ENCODE data around the gene SH2D3A. TPM values are rescaled to one million over a fixed set of nuclear protein-coding genes. Genes with fewer than 3 reads are reported as not detected.
A peak's percentile ranks its signal among the peaks of the same experiment; 100 is the strongest.

SH2D3A gene
- total and polyA plus RNA-seq, 7 donors, result 0.66 to 42.7 (median 26.9) TPM; not detected in 3

DNA sequence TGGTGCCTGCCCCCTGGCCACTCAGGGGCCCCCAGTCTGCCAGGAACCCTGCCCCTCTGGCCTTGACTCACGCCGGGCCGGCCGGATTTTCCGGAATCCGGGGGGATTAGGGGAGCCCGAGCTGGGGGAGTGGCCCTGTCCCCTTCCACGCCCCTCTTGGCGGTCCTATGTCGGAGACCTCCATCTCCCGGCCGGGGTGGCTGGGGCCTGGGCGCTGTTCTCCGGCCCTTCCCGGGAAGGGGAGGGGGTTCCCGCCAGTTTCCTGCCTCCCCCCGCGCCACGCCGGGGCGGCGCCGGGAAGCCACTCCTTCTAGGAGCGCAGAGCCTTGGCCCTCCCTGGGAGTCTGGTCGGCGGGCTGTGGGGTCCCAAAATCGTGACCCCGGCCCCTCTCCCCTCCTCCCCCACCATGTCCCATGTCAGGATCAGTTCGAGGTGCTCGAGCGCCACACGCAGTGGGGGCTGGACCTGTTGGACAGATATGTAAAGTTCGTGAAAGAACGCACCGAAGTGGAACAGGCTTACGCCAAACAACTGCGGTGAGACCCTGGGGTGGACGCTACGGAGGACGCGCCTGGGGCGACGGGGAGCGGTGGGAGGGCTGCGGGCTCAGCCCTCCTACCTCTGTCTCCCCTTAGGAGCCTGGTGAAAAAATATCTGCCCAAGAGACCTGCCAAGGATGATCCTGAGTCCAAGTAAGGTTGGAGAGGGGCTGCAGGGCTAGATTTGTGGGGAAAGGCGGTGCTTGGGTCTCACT is 26.5 kb downstream of the SH2D3A start:
- Histone ChIP-seq H3K9me3 (no peaks in the 10 kb centered on the region), H3K36me3 (peaks cover 4 to 23% (median 4%) of the 10 kb centered on the region in 4 donors), H3K4me3 (peak overlapping the region; percentile 80 to 91 (median 90)), H3K4me1 (peaks cover 0 to 86% (median 65%) of the 10 kb centered on the region in 4 donors), H3K27ac (peak overlapping the region; percentile 88 to 97 (median 94)), H3K27me3 (no peaks in the 10 kb centered on the region)
- DNase-seq, result peak; percentile 86
- WGBS, 2 donors, result 1% methylated on average over 46 of the region's 46 CpGs
- TF ChIP-seq POLR2A (IDR thresholded peaks at IDR 0.05), result peak; percentile 44 to 50
- TF ChIP-seq POLR2AphosphoS5 (IDR thresholded peaks at IDR 0.05), result peak in 3 of 4 donors; percentile 47 to 64 (median 54)
- TF ChIP-seq EP300 (IDR thresholded peaks at IDR 0.05), result no peak
- TF ChIP-seq, protein P1, sequence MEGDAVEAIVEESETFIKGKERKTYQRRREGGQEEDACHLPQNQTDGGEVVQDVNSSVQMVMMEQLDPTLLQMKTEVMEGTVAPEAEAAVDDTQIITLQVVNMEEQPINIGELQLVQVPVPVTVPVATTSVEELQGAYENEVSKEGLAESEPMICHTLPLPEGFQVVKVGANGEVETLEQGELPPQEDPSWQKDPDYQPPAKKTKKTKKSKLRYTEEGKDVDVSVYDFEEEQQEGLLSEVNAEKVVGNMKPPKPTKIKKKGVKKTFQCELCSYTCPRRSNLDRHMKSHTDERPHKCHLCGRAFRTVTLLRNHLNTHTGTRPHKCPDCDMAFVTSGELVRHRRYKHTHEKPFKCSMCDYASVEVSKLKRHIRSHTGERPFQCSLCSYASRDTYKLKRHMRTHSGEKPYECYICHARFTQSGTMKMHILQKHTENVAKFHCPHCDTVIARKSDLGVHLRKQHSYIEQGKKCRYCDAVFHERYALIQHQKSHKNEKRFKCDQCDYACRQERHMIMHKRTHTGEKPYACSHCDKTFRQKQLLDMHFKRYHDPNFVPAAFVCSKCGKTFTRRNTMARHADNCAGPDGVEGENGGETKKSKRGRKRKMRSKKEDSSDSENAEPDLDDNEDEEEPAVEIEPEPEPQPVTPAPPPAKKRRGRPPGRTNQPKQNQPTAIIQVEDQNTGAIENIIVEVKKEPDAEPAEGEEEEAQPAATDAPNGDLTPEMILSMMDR (IDR thresholded peaks at IDR 0.05), result no peak
- intact Hi-C loops (cut with DNase I), result no loop called here

DNA sequence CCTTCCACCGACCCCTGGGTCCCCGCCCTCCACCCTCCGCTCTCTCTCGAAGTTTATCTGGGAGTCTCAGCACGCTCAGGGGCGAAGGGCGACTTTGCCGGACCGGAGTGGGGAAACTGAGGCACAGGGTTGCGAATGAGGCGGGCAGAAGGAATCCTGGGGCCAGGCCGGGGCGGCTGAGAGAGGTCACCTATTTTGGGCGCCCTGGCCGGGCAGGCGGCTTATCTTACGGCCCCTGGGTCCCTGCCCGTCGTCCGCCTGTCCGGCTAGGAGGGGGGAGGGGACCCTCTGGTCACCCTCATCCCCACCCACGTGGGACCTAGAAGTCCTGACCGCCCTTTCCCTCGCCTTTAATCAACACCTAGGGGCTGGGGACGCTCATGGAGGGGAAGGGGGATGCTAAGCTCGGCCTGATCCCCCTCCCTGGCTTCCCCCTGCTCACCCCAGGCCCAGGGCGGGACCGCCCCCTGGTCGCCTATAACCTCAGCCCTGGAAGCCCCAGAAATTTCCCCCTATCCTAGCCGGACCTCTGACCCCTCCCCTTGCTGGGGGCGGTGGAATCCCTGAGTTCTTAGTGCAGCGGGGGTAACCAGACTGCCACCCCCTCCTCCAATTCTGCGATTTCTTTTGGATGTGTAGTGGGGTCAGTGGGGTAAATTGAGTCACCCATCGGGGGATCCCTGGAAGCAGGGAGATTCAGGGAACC is 27.2 kb downstream of the SH2D3A start:
- H3K9me3 ChIP-seq, result no peaks in the 10 kb centered on the region
- TF ChIP-seq, protein P1 (IDR thresholded peaks at IDR 0.05), result no peak
- TF ChIP-seq EP300 (IDR thresholded peaks at IDR 0.05), result no peak
- no peak for TF ChIP-seq POLR2A (IDR thresholded peaks at IDR 0.05)
- no peak for TF ChIP-seq POLR2AphosphoS5 (IDR thresholded peaks at IDR 0.05)
- intact Hi-C loops (cut with DNase I), result loop anchor here (2.0 to 10.0 kb wide), 6 partner anchors 108 to 1185 kb away; partner anchors contain the start of genes CTXN1, PNPLA6, SNAPC2 and TNFSF9
- peak overlapping the region; percentile 88 to 97 (median 94) for H3K27ac ChIP-seq
- peaks cover 0 to 86% (median 64%) of the 10 kb centered on the region in 4 donors for H3K4me1 ChIP-seq
- H3K4me3 ChIP-seq, result peak overlapping the region; percentile 80 to 91 (median 90)
- WGBS, 2 donors, result 1% methylated on average over 34 of the region's 34 CpGs
- DNase-seq, result no peak
- H3K27me3 ChIP-seq, result no peaks in the 10 kb centered on the region
- peaks cover 4 to 17% (median 5%) of the 10 kb centered on the region in 4 donors for H3K36me3 ChIP-seq

DNA sequence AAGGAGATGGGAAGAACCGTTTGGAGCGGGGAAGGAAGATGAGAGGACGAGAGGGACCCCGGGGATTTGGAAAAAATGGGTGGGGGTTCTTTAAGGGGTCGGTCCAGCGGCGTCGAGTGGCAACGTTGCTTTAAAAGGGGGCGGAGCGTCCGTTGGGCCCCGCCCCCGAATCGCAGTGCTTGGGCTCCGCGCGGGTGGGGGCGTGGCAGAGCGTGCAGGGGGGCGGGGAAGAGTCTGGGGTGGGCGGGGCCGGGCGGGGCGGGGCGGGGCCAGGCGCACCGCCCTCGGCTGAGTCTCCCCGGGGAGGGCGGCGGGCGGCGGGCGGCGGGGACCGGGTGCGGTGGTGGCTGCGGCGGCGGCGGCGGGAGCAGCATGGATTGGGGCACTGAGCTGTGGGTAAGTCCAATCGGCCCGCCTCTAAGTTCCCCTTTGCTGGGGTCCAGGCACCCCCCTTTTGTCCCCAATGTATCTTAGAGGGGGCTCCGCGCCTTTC is 27.8 kb downstream of the SH2D3A start, which contains the start of gene TRIP10:
Gene TRIP10 (plus strand): TSS at position 291 of the 493 bp plus-strand sequence. CDS start 82 bp downstream, at position 373.
- peaks cover 4 to 17% (median 6%) of the 10 kb centered on the region in 4 donors for H3K36me3 ChIP-seq
- peak within 1 kb of the TSS; percentile 80 to 91 (median 90) for H3K4me3 ChIP-seq
- no peaks in the 10 kb centered on the region for H3K27me3 ChIP-seq
- TF ChIP-seq POLR2A (IDR thresholded peaks at IDR 0.05), result peak; percentile 43 to 57
- peak; percentile 53 to 88 (median 74) for TF ChIP-seq POLR2AphosphoS5 (IDR thresholded peaks at IDR 0.05)
- TF ChIP-seq, protein P1 (IDR thresholded peaks at IDR 0.05), result no peak
- peak within 1 kb of the TSS; percentile 88 to 97 (median 94) for H3K27ac ChIP-seq
- H3K9me3 ChIP-seq, result no peaks in the 10 kb centered on the region
- intact Hi-C loops (cut with DNase I), result loop anchor here (2.0 to 10.0 kb wide), 6 partner anchors 107 to 1185 kb away; partner anchors contain the start of genes CTXN1, PNPLA6, SNAPC2 and TNFSF9
- DNase-seq, result peak; percentile 94
- H3K4me1 ChIP-seq, result peaks cover 0 to 81% (median 60%) of the 10 kb centered on the region in 4 donors
- 1% methylated on average over 46 to 47 of the region's 47 CpGs for WGBS, 2 donors

DNA sequence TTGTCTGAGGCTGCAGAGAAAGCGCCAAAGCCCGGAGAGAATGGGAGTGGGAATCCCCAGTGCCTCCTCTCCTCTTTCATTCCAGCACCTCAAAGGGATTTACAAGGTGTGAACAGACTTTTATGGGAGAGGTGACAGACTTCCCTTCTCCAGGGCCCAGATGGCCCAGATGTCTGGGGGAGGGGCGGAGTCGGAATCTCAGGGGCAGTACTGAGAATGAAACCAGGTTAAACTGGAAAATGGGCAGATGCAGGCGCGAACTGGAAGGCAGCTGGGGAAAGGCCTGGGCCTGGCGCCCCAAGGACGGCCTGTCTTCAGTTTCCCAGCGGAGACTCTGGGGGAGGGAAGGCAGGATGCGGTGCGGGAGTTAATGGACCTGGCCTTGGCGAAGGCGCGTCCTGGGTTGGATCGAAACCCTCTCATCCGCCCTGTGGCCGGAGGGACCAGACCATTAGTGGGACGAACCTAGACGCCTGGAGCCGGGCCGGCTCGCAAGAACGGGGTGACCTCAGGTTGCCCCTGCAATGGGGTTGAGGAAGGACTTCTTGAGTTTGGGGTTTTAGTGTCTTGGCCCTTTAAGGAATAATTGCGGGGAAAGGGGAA is 28.3 kb downstream of the SH2D3A start:
- Histone ChIP-seq H3K27ac (peak overlapping the region; percentile 88 to 97 (median 94)), H3K4me3 (peak overlapping the region; percentile 12 to 91 (median 86)), H3K9me3 (no peaks in the 10 kb centered on the region), H3K27me3 (no peaks in the 10 kb centered on the region), H3K36me3 (peaks cover 4 to 20% (median 6%) of the 10 kb centered on the region in 4 donors), H3K4me1 (peaks cover 0 to 76% (median 54%) of the 10 kb centered on the region in 4 donors)
- TF ChIP-seq EP300 (IDR thresholded peaks at IDR 0.05), result no peak
- TF ChIP-seq, protein P1 (IDR thresholded peaks at IDR 0.05), result peak in 1 of 4 experiments; percentile 8
- intact Hi-C loops (cut with DNase I), result loop anchor here (2.0 to 10.0 kb wide), 6 partner anchors 107 to 1186 kb away; partner anchors contain the start of genes CTXN1, PNPLA6, SNAPC2 and TNFSF9
- 7 to 13% methylated on average over 24 of the region's 24 CpGs for WGBS, 2 donors
- DNase-seq, result peak; percentile 81
